NCI-H1436 (cell line): ENCODE data around the gene SLC12A1.
"Not testable (repeated sequence)": the region's sequence is repeated elsewhere in the genome, so short reads cannot be mapped to it uniquely, and the experiment has no call there.

Source experiments
- DNase-seq: peaks from one replicate; lab custom pipeline; 2025; lab: John Stamatoyannopoulos, UW

Gene SLC12A1

GRCh38 chr15:48309740-48310139 lies 103.6 kb downstream of the SLC12A1 start:
- DNase-seq = no peak

- DNase-seq = no peak
Observed at GRCh38 chr15:48313216-48313615, 107.1 kb downstream of the SLC12A1 start.

DNA sequence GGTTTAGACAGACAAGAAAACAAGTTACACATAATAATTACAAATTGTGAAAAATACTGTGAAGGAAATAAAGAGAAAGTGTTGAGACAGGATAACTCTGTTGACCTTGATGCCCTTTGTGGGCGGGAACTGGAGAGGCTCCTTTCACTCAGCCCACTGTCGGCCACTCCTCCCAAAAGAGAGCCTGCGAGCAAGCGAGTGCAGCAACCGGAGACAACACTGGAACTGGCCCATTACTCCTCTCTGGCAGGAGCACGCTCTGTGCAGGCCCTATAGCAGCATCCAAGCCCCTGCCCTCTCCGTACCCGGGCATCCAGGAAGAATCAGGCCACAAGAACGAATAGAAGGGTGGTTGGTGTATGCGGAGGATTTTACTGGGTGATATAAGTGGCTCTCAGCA lies 108.9 kb downstream of the SLC12A1 start:
- DNase-seq = no peak

- no peak for DNase-seq
Observed at GRCh38 chr15:48317221-48317620, 111.1 kb downstream of the SLC12A1 start.

- DNase-seq = no peak
Observed at GRCh38 chr15:48318131-48318530, 112.0 kb downstream of the SLC12A1 start.

- DNase-seq = no peak
Observed at GRCh38 chr15:48323294-48323693, 117.2 kb downstream of the SLC12A1 start.

GRCh38 chr15:48324949-48325348 lies 118.8 kb downstream of the SLC12A1 start:
- no peak for DNase-seq

DNA sequence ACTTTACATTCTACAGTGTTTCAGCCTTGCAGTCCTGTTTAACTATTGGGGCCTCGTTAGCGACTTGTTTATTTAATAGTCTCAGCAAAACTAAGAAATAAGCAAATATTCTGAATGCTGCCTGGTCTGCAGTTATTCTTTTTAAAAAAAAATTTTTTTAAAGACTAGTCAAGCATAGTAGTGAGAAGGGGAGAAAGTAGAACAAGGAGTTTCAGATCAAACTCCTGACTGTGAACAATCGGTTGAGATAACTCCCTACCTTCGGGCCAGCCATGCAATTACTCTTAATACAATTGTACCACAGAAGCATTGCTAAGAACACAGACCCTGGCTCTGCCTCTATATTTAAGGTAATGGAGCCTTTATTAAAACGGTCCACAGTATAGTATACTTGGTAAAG lies 119.3 kb downstream of the SLC12A1 start:
- no peak for DNase-seq

- DNase-seq = not testable (repeated sequence)
Observed at GRCh38 chr15:48326180-48326579, 120.1 kb downstream of the SLC12A1 start.

- no peak for DNase-seq
Observed at GRCh38 chr15:48330105-48330785, 124.1 kb downstream of the SLC12A1 start.

GRCh38 chr15:48330855-48331795 lies 125.0 kb downstream of the SLC12A1 start, which contains the start of gene DUT:
DUT (plus strand) TSS chr15:48331429; CDS start chr15:48331516, 87 bp downstream.
- peak; percentile 54 for DNase-seq

- DNase-seq = peak; percentile 65
Observed at GRCh38 chr15:48331796-48332641, 125.9 kb downstream of the SLC12A1 start.

- no peak for DNase-seq
Observed at GRCh38 chr15:48332642-48333034, 126.5 kb downstream of the SLC12A1 start.

DNA sequence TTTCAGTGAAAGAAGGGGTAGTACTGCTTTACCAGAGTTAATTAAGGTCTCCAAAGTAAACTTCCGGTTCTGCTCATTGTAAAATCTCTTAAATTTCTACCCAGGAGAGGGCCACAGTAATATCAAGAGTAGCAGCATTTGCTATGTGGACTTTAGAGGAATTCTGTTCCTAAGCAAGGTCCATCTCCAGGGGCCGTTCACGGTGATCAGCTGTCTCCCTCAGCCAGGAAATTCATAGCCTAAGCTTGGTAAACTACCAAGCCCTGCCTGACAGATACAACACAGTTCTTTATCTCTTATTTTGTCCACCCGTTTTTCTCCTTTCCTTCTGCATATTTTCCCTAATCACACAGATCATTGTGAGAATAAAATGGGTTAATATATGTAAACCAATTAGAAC lies 127.4 kb downstream of the SLC12A1 start:
- no peak for DNase-seq

DNA sequence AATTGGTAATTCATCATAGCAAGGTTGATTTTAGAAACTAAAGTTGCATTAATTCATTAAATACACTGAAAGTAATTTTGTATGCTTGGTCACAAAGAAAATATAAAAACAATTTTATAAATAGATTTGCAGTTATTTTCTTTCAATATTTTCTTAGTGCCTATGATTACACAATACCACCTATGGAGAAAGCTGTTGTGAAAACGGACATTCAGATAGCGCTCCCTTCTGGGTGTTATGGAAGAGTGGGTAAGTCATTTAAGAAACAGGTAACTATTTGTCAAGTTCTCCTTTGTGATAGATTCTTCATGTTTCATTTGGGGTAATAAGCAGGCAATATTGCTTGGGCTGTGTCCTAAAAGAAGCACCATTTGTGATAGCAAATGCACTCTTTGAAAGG lies 128.2 kb downstream of the SLC12A1 start:
- DNase-seq = no peak

GRCh38 chr15:48336940-48337339 lies 130.8 kb downstream of the SLC12A1 start:
- DNase-seq = peak; percentile 24

GRCh38 chr15:48337607-48338006 lies 131.5 kb downstream of the SLC12A1 start:
- no peak for DNase-seq

GRCh38 chr15:48340111-48340510 lies 134.0 kb downstream of the SLC12A1 start:
- no peak for DNase-seq

GRCh38 chr15:48343865-48344264 lies 137.8 kb downstream of the SLC12A1 start:
- DNase-seq = no peak

DNA sequence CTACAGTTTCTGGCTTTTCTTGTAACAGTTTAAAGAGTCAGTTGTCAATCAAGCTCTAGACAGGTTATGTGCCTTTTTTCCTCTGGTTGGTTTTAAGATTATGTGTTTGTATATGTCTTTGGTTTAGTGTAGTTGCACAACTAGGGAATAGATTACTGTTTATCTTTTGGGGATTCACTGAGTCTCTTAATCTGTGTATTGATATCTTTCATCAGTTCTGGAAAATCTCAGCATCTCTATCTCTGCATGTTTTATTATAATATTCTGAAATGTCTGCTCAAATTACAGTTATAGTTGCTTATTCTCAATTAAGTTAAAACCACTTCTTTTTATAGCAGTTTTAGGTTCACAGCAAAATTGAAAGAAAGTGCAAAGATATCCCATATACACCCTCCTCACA lies 139.4 kb downstream of the SLC12A1 start:
- no peak for DNase-seq

- peak; percentile 58 for DNase-seq
Observed at GRCh38 chr15:48352474-48353072, 146.5 kb downstream of the SLC12A1 start.
